GM23248 (cell line): ENCODE results near the gene KRT222. TPM values are rescaled to one million over a fixed set of nuclear protein-coding genes. Genes with fewer than 3 reads are reported as not detected.

ENCODE experiments used
- DNase-seq: peaks from one replicate; pipeline ENCODE4 v3.0.0-alpha.2; 2015
- H2AFZ ChIP-seq: fragments of 200-600 bp; sonication (generic); 2 replicates; pipeline ENCODE4 v1.6.1; 2016; ENCODE audit warnings: antibody characterized with exemption
- H3F3A ChIP-seq: fragments of 200-600 bp; sonication (generic); 2 replicates; pipeline ENCODE4 v1.6.1; 2016; ENCODE audit warnings: mild to moderate bottlenecking, antibody characterized with exemption, mixed run types; ENCODE audit not compliant: insufficient read depth
- H3K27ac ChIP-seq: fragments of 200-600 bp; sonication (generic); 2 replicates; pipeline ENCODE4 v1.5.1; 2016; ENCODE audit warnings: mild to moderate bottlenecking
- H3K27me3 ChIP-seq: fragments of 200-600 bp; sonication (generic); replicated peaks from 2 replicates; pipeline ENCODE4 v1.6.1; 2016; ENCODE audit warnings: mild to moderate bottlenecking; ENCODE audit not compliant: insufficient read depth
- H3K36me3 ChIP-seq: fragments of 200-600 bp; sonication (generic); 2 replicates; pipeline ENCODE4 v1.6.1; 2016; ENCODE audit warnings: low read depth, mild to moderate bottlenecking
- H3K4me1 ChIP-seq: fragments of 200-600 bp; sonication (generic); 2 replicates; pipeline ENCODE4 v1.6.1; 2016; ENCODE audit warnings: mild to moderate bottlenecking; ENCODE audit not compliant: insufficient read depth
- H3K4me2 ChIP-seq: fragments of 200-600 bp; sonication (generic); one replicate; pipeline ENCODE4 v1.6.1; 2016; ENCODE audit warnings: mild to moderate bottlenecking; ENCODE audit not compliant: unreplicated experiment
- H3K4me3 ChIP-seq: fragments of 200-600 bp; sonication (generic); 2 replicates; pipeline ENCODE4 v1.5.1; 2016; ENCODE audit warnings: mild to moderate bottlenecking
- H3K79me2 ChIP-seq: fragments of 200-600 bp; sonication (generic); 2 replicates; pipeline ENCODE4 v1.6.1; 2016; ENCODE audit warnings: mild to moderate bottlenecking; ENCODE audit not compliant: insufficient read depth
- H3K9ac ChIP-seq: fragments of 200-600 bp; sonication (generic); 2 replicates; pipeline ENCODE4 v1.6.1; 2016; ENCODE audit warnings: mild to moderate bottlenecking
- H3K9me2 ChIP-seq: fragments of 200-600 bp; sonication (generic); 2 replicates; pipeline ENCODE4 v1.6.1; 2016; ENCODE audit warnings: mixed run types, mild to moderate bottlenecking, moderate library complexity; ENCODE audit not compliant: insufficient read depth
- H3K9me3 ChIP-seq: fragments of 200-600 bp; sonication (generic); one replicate; pipeline ENCODE4 v1.6.1; 2017; ENCODE audit warnings: low read depth
- H4K20me1 ChIP-seq: fragments of 200-600 bp; sonication (generic); 2 replicates; pipeline ENCODE4 v1.6.0; 2016; ENCODE audit not compliant: insufficient read depth
- EZH2 ChIP-seq: fragments of 200-600 bp; sonication (generic); IDR thresholded peaks from 2 replicates; pipeline ENCODE4 v1.6.1; 2018; ENCODE audit warnings: antibody characterized with exemption, mild to moderate bottlenecking; ENCODE audit not compliant: insufficient read depth, poor library complexity, severe bottlenecking
- EZH2phosphoT487 ChIP-seq: fragments of 200-600 bp; sonication (generic); IDR thresholded peaks from 2 replicates; pipeline ENCODE4 v1.6.1; 2018; ENCODE audit warnings: antibody characterized with exemption, moderate library complexity, mild to moderate bottlenecking, low read depth; ENCODE audit not compliant: insufficient read depth
- WGBS, 2 experiments: methylation state at CpG; one replicate each; pipeline ENCODE4 v1.1.6; 2015 to 2017; ENCODE audit warnings: low lambda C conversion rate in 2 of 2, low coverage in 1 of 2; ENCODE audit errors: missing lambda C conversion rate in 2 of 2; 5-methylcytosine and 5-hydroxymethylcytosine counted together
- in situ Hi-C: fragments of 300-500 bp; cut with MboI; formaldehyde crosslinking; loops from 2 replicates; pipeline ENCODE4 v1.15.0; 2020
- polyA plus RNA-seq: library from polyadenylated mRNA; unstranded; fragments of >200 nt; fragmentation: Nextera tagmentation; extraction: Ambion mirVana; gene quantifications from 2 replicates; pipeline ENCODE4 v1.2.1, GENCODE V29; 2016
- total RNA-seq: library from RNA; depleted of rRNA; stranded (reverse); fragments of >200 nt; shearing (Covaris generic); gene quantifications from 2 replicates; pipeline ENCODE4 v1.2.3, GENCODE V29; 2014

Gene KRT222
- total and polyA plus RNA-seq, 2 experiments from 2014 or later = not detected

DNA sequence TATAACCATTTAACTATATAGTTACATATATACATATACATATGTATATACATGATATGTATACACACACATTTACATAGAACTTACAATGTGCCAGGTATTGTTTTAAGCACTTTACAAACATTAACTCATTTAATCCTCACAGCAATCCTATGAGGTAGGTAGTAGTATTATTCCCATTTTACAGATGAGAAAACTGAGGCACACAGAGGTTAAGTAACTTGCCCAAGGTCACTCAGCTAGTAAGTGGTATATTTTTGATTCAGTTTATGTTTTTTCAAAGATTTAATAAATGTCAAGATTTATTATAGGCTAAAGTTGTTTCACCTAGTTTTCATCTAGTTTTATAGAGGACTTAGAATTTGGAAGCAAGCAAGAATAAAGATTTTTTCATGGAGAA, 6.6 kb downstream of the KRT222 start:
- H3F3A ChIP-seq = no peaks in the 10 kb centered on the region
- no peaks in the 10 kb centered on the region for H3K9me3 ChIP-seq
- H3K4me1 ChIP-seq = no peaks in the 10 kb centered on the region
- DNase-seq = no peak
- no peak overlapping the region for H3K9ac ChIP-seq
- TF ChIP-seq EZH2 (no peak), EZH2phosphoT487 (no peak)
- H3K36me3 ChIP-seq = no peaks in the 10 kb centered on the region
- in situ Hi-C loops = no loop called here
- no peaks in the 10 kb centered on the region for H4K20me1 ChIP-seq
- no peaks in the 10 kb centered on the region for H3K9me2 ChIP-seq
- no peak overlapping the region for H2AFZ ChIP-seq
- no peak overlapping the region for H3K27ac ChIP-seq
- no peak overlapping the region for H3K4me2 ChIP-seq
- H3K27me3 ChIP-seq = peaks cover 22% of the 10 kb centered on the region
- H3K4me3 ChIP-seq = no peak overlapping the region
- no peaks in the 10 kb centered on the region for H3K79me2 ChIP-seq

- H3K4me2 ChIP-seq = no peak overlapping the region
- H4K20me1 ChIP-seq = no peaks in the 10 kb centered on the region
- in situ Hi-C loops = no loop called here
- H3K36me3 ChIP-seq = no peaks in the 10 kb centered on the region
- peaks cover 6% of the 10 kb centered on the region; the same call in 1 of the 2 replicates for H3K4me1 ChIP-seq
- no peak overlapping the region for H3K27ac ChIP-seq
- WGBS, 2 experiments = 89% methylated on average over 5 of the region's 5 CpGs
- no peak overlapping the region for H2AFZ ChIP-seq
- H3K9me3 ChIP-seq = no peaks in the 10 kb centered on the region
- TF ChIP-seq EZH2 = no peak
- no peak for TF ChIP-seq EZH2phosphoT487
- no peak overlapping the region for H3K4me3 ChIP-seq
- H3K27me3 ChIP-seq = 0 out of 2 replicates have a peak, but pooled peaks cover 7% of the 10 kb centered on the region
- no peaks in the 10 kb centered on the region for H3K9me2 ChIP-seq
- peaks cover 5% of the 10 kb centered on the region; the same call in 1 of the 2 replicates for H3F3A ChIP-seq
- no peak overlapping the region for H3K9ac ChIP-seq
- DNase-seq = no peak
- H3K79me2 ChIP-seq = peaks cover 16% of the 10 kb centered on the region
These were observed 13.0 kb downstream of the KRT222 start for GRCh38 chr17:40651939-40652338.

DNA sequence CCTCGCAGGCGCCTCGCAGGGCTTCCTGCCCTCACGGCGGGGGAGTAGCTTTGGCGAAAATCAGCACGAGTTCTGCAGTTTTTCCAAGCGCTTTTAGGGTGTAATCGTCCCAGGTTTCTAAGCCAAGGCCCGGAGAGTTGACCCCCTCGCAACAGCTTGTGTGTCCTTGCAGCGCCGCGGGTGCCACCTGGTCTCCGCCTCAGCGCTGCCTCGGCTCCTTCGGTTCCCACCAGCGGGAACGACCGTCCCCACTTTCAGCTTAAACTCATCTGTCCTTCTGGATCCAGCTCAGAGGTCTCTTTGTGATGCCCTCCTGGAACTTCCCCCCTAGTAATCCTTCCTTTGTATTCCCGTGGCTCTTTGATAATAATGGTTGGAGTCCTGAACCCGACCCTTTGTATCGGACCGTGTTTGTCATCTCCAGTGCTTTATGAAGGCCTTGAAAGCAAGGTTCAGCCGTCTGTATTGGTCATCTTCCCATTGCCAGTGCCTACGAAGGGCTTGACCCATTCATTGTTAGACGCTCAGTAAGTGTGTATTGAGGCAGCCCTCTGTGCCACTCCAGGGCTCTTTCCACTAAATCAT, 16.5 kb downstream of the KRT222 start:
- Histone ChIP-seq H3K79me2 (peaks cover 51% of the 10 kb centered on the region), H3K27ac (peak overlapping the region; percentile 98), H4K20me1 (no peaks in the 10 kb centered on the region), H3K27me3 (no peaks in the 10 kb centered on the region), H3K9ac (peak overlapping the region; percentile 99), H3K4me1 (peaks cover 28% of the 10 kb centered on the region), H3K9me3 (no peaks in the 10 kb centered on the region), H3K9me2 (no peaks in the 10 kb centered on the region), H3K4me2 (peak overlapping the region; percentile 96), H3K36me3 (peaks cover 20% of the 10 kb centered on the region), H3F3A (peaks cover 5% of the 10 kb centered on the region; the same call in 1 of the 2 replicates), H2AFZ (peak overlapping the region; percentile 98), H3K4me3 (peak overlapping the region; percentile 95)
- 6% methylated on average over 28 of the region's 28 CpGs for WGBS, 2 experiments
- TF ChIP-seq EZH2phosphoT487 = no peak
- no peak for TF ChIP-seq EZH2
- peak; percentile 42 for DNase-seq
- in situ Hi-C loops = no loop called here

- H3K4me2 ChIP-seq = peak within 1 kb of the TSS; percentile 96
- peak; percentile 86 for DNase-seq
- H3K4me1 ChIP-seq = peaks cover 28% of the 10 kb centered on the region
- peaks cover 26% of the 10 kb centered on the region for H3K36me3 ChIP-seq
- H3K27ac ChIP-seq = peak within 1 kb of the TSS; percentile 98
- peaks cover 5% of the 10 kb centered on the region; the same call in 1 of the 2 replicates for H3F3A ChIP-seq
- peak within 1 kb of the TSS; percentile 99 for H3K9ac ChIP-seq
- 1 to 2% methylated on average over 61 to 64 of the region's 64 CpGs for WGBS, 2 experiments
- H3K79me2 ChIP-seq = peaks cover 58% of the 10 kb centered on the region
- in situ Hi-C loops = no loop called here
- TF ChIP-seq EZH2 (no peak), EZH2phosphoT487 (no peak)
- H3K9me3 ChIP-seq = no peaks in the 10 kb centered on the region
- peak within 1 kb of the TSS; percentile 98 for H2AFZ ChIP-seq
- no peaks in the 10 kb centered on the region for H4K20me1 ChIP-seq
- no peaks in the 10 kb centered on the region for H3K27me3 ChIP-seq
- peak within 1 kb of the TSS; percentile 95 for H3K4me3 ChIP-seq
- H3K9me2 ChIP-seq = no peaks in the 10 kb centered on the region
These were observed 17.2 kb downstream of the KRT222 start, which contains the start of gene SMARCE1 for GRCh38 chr17:40647624-40648383. SMARCE1 (minus strand) TSS chr17:40647818; CDS start chr17:40645802, 2,016 bp downstream.
